ENCODE measurements around the gene ETV6.

Gene ETV6

DNA sequence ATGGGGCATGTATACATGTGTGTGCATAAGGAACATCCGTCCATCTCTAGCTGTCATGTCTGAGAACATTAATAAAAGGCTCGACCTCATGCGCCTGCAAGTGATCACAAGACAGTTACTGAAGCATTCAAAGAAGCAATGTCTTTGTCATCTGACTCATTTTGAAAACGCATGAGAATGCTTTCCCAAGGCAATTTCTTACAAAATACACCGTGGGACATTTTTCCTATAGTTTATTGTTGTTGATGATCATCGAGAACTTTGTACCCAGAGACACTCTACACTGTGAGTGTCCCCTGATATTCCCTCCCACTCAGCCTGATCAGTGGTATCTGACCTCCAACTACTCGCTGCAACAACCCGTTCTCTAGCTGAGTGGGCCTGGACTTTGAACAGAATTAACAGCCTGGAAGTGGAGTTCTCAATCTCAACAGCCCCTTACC lies 68.1 kb downstream of the ETV6 start:
- no peak for DNase-seq (ENCODE audit: low spot score)
- TF ChIP-seq CTCF (IDR thresholded peaks at IDR 0.05; ENCODE audit: extremely low read depth, missing control alignments) = no peak

GRCh38 chr12:11718105-11718504 lies 68.6 kb downstream of the ETV6 start:
- no peak for DNase-seq (ENCODE audit: low spot score)
- TF ChIP-seq CTCF (IDR thresholded peaks at IDR 0.05; ENCODE audit: extremely low read depth, missing control alignments) = no peak

- TF ChIP-seq CTCF (IDR thresholded peaks at IDR 0.05; ENCODE audit: extremely low read depth, missing control alignments) = no peak
- DNase-seq (ENCODE audit: low spot score) = no peak
These were observed 69.3 kb downstream of the ETV6 start for GRCh38 chr12:11718768-11719253.

- no peak for TF ChIP-seq CTCF (IDR thresholded peaks at IDR 0.05; ENCODE audit: extremely low read depth, missing control alignments)
- DNase-seq (ENCODE audit: low spot score) = no peak
These were observed 70.2 kb downstream of the ETV6 start for GRCh38 chr12:11719678-11720099.

GRCh38 chr12:11722071-11722470 lies 72.6 kb downstream of the ETV6 start:
- no peak for TF ChIP-seq CTCF (IDR thresholded peaks at IDR 0.05; ENCODE audit: extremely low read depth, missing control alignments)
- DNase-seq (ENCODE audit: low spot score) = no peak

DNA sequence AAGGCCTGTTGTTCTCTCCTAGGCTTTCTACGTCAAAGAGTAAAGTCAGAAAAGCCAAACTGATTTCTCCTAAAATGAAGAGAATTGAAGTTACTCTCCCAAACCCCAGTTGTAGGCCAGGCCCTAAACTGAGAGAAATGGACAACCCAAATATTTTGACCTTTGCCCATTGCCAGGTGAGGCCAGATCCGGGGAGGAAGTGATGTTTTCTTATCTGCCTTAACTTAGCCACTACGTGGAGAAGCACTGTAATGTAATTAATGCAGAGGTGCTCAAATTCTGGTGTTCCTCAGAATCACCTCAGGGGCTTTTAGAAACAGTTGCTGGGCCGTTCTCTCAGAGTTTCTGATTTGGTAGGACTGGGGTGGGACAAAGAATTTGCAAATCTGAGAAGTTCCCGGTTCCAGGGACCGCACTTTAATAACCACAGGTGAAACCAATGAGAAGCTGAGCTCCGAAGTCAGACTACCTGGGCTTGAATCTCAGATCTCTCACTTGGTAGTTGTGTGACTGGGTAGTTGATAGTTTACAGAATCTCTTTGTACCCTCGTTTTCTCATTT lies 73.2 kb downstream of the ETV6 start:
- no peak for TF ChIP-seq CTCF (IDR thresholded peaks at IDR 0.05; ENCODE audit: extremely low read depth, missing control alignments)
- DNase-seq (ENCODE audit: low spot score) = no peak

DNA sequence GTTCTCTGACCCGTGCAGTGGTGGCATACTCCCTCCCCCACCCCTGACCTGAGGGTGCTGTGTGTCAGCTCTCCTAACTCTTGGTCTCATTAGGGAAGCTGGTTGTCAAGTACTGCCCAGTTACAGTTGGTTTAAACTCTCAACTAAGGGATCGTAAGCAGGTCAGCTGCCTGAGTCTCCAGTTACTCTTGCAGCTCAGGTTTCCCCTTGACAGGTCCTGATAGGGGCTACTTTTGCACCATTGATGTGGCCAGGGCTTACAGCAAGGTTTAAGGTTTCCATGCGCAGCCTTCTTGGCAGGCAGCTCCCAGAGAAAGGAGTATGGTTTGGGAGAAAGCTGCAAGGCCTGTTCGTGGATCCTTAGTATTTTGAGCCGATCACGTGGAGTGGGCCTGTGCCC lies 74.5 kb downstream of the ETV6 start:
- TF ChIP-seq CTCF (IDR thresholded peaks at IDR 0.05; ENCODE audit: extremely low read depth, missing control alignments) = no peak
- no peak for DNase-seq (ENCODE audit: low spot score)
